NCI-H187 treated with DMSO at 0.1 percent for 48 hours (cell line): ENCODE measurements around the gene WDHD1.
"Not testable (repeated sequence)": the region's sequence is repeated elsewhere in the genome, so short reads cannot be mapped to it uniquely, and the experiment has no call there.

Experiments used
- DNase-seq: peaks from one replicate; lab custom pipeline; 2025; lab: John Stamatoyannopoulos, UW

WDHD1 gene

DNA sequence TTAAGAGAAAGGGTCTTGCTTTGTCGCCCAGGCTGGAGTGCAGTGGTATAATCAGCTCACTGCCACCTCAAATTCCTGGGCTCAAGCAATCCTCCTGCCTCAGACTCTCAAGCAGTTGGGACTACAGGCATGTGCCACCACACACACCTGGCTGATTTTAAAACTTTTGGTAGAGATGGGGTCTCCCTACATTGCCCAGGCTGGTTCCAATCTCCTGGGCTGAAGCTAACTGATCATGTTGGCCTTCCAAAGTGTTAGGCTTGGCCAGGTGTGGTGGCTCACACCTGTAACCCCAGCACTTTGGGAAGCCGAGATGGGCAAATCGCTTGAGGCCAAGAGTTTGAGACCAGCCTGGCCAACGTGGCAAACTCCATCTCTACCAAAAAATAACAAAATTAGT, 80.4 kb downstream of the WDHD1 start:
- no peak for DNase-seq

GRCh38 chr14:54944737-54945391, 82.0 kb downstream of the WDHD1 start:
- DNase-seq: no peak

DNA sequence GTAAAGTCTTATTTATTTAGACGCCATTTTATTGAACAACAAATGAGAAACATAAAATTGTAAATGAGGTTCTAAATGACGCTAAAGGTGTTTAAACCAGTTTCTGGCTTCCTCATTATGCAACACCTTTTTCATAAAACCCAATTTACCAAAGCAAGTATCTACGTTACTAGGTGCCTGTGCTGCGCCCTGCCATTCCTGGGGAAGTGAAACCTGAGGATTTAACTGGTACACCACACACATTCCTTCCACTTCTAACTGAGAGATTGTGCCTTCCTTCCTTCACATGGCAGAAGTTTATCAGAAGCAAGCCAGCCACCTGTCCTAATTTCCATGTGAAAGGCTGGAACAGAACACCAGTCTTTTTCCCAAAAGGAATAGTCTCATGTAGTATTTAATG, 84.0 kb downstream of the WDHD1 start:
- DNase-seq: no peak

- DNase-seq: no peak
Observed at GRCh38 chr14:54936816-54937215, 90.1 kb downstream of the WDHD1 start.

DNA sequence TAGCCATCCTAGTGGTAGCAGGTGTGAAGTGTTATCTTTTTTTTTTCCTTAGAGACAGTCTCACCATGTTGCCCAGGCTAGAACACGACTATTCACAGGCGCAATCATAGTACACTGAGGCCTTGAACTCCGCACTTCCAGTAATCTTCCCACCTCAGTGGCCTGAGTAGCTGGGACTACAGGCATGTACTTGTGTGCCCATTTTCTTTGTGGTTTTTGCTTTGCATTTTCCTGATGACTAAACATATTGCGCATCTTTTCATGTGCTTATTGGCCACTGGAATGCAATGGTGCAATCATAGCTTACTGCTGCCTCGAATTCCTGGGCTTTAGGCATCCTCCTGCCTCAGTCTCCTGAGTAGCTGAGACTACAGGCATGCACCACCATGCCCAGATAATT, 90.9 kb downstream of the WDHD1 start:
- DNase-seq: no peak

GRCh38 chr14:54935100-54935499, 91.8 kb downstream of the WDHD1 start:
- DNase-seq: no peak

DNA sequence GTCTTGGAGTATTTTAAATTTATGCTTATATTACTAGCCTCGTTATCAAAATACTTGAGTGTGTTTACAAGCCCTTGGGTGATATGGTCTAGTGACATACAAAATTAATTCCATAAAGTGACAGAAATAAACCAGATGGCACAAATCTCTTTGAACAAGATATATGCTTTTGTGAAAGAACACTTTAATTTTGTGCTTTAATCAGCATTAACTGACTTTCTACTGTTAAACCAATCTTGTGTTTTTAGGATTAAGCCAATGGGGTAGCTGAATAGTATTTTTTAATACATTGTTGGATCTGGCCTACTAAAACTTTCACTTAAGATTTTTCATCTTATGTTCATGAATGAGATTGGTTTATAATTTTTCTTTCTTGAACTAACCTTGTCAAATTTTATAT, 93.9 kb downstream of the WDHD1 start:
- no peak for DNase-seq

DNA sequence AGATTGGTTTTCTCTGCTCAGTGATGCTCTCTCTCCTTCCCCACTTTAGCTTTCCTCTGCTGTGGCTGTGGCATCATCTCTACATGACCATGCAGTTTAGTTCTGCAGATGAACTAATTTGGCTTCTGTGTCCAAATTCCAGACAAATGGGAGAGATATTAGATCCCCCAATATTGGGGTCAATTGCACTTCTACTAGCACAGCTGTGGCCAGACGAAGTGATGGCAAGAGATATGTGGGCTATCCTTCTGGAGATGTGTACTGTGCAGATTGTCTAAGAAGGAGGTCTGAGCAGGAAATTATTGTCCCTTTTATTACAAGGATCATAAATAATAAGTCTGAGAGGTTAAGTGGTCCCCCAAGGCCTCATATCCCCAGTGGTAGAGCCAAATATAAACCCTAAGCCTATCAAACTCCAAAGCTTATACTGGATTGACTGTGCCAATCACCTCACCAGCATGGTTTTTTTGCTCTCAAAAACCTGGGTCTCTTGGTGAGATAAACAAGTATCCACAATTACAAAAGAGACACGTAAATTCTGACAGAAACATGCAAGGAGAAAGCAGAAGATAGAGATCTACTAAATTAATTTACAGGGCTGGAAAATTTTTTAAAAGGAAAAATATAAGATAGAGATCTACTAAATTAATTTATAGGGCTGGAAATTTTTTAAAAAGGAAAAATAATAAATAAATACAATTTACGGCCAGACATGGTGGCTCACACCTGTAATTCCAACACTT, 95.1 kb downstream of the WDHD1 start:
- no peak for DNase-seq

- no peak for DNase-seq
Observed at GRCh38 chr14:54931101-54931500, 95.8 kb downstream of the WDHD1 start.

GRCh38 chr14:54929556-54929955, 97.3 kb downstream of the WDHD1 start:
- DNase-seq: no peak

- DNase-seq: no peak
Observed at GRCh38 chr14:54928216-54928615, 98.7 kb downstream of the WDHD1 start.

DNA sequence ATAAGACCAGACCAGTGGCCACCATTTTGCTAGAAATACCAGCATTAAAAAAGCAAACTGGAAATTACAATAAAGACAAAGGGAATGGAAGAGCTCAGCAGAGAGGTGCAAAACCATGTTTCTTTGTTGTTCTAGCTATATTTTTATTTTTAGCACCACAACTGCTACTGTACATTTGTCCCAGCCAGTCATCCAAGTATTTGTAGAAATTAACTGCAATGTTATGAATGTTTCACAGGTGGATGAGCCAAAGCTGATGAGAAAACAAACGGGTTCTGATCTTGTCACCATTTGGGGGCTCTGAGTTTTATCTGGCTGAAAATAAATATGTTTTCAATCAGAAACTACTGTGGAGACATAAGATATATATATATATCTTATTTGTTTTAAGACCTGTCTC, 99.3 kb downstream of the WDHD1 start:
- no peak for DNase-seq

DNA sequence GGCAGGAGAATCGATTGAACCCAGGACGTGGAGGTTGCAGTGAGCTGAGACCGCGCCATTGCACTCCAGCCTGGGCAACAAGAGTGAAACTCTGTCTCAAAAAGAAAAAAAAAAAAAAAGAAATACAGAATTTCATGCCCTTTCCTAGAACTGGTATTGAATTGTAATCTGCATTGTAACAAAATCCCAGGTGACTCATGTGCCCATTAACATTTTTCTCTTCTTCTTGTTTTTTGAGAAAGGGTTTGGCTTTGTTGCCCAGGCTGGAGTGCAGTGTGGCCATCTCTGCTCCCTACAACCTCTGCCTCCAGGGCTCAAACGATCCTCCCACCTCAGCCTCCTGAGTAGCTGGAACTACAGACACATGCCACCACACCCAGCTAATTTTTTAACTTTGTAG, 100.3 kb downstream of the WDHD1 start:
- not testable (repeated sequence) for DNase-seq

DNA sequence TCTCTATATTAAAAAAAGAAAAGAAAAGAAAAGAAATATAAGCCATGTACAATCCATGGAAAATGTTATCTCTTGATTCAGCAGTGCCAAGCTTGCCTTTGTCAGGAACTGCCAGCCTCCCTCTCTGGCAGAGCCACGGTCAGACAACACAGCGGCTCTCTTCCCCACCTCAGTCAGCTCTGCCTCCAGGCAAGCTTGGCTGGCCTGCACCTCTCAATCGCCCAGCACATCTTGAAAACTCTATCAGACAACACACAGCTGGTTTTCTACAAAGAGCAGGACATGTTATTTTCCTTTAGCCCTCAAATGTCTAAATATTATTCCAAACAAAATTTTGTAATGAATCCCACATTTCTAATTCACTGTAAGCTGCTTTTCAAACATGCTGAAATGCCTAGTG, 104.3 kb downstream of the WDHD1 start:
- no peak for DNase-seq

- no peak for DNase-seq
Observed at GRCh38 chr14:54920052-54920451, 106.8 kb downstream of the WDHD1 start.

DNA sequence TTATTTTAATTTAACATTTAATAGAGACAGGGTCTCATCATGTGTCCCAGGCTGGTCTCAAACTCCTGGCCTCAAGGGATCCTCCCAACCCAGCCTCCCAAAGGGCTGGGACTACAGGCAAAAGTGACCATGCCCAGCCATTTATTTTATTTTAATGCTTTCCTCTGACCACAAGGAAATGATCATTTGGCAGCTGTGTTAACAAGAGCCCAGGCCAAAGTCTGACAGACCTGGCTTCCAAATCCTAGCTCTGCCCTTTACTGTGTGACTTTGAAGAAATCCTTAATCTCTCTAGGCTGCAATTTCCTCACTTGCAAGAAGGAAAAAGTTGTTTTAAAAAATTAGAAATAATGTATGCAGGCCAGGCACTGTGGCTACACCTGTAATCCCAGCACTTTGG, 107.6 kb downstream of the WDHD1 start:
- DNase-seq: no peak

DNA sequence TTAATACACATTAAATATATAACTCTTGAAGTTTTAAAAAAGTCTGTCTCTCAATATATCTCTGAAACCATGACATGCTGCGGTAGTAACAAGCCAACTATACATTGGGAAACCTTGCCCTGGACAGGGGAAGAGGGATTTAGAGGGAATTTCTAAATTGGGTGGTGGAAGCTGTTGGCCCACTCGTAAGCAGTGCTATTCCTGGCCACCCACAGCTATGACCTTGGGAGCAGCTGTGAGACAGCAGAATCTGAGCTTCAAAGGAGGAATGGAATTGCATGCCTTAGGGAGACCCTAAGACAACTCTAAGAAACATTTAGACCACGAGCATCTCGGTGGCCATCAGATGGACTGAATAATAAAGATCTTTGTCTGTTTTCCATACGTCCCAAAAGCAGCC, 108.5 kb downstream of the WDHD1 start:
- no peak for DNase-seq

DNA sequence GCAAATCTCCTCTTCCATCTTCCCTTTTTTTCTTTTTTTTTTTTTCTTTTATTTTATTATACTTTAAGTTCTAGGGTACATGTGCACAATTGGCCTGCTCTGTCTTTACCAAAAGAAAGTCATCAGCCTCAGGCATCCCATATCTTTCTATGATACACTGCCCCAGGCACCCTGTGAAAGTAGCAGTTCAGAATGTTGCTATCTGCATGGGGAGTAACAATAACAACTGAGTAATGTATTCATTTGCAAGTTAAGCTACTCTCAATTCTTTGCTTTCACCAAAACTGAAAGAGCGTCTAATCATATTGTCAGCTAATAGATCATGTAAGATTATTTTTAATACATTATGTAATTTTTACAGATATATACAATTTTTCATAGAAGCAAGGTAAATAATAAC, 110.8 kb downstream of the WDHD1 start:
- no peak for DNase-seq

- DNase-seq: no peak
Observed at GRCh38 chr14:54909817-54910558, 116.9 kb downstream of the WDHD1 start.

- not testable (repeated sequence) for DNase-seq
Observed at GRCh38 chr14:54908973-54909372, 117.9 kb downstream of the WDHD1 start.

GRCh38 chr14:54908190-54908589, 118.7 kb downstream of the WDHD1 start:
- no peak for DNase-seq

- DNase-seq: no peak
Observed at GRCh38 chr14:54906075-54906474, 120.8 kb downstream of the WDHD1 start.
